DND-41 (cell line): ENCODE results near the gene SENP1.

ENCODE experiments used
- ATAC-seq: fragments of 200-7000 bp; cut with Tn5 transposase; 3 replicates; pipeline ENCODE4 v1.9.1; 2021; ENCODE audit warnings: low read depth; ENCODE audit not compliant: insufficient read depth
- DNase-seq: peaks from one replicate; pipeline ENCODE4 v3.0.0-alpha.2; 2020
- H2AFZ ChIP-seq: 2 replicates; pipeline ENCODE4 v1.6.0; 2012; ENCODE audit warnings: low read depth, low read length
- H3K27ac ChIP-seq: 2 replicates; pipeline ENCODE4 v1.5.1; 2012; ENCODE audit warnings: low read length, inconsistent platforms
- H3K27me3 ChIP-seq: fragments of 200-600 bp; sonication (generic); 2 replicates; pipeline ENCODE4 v1.6.0; 2012; ENCODE audit warnings: low read length, mild to moderate bottlenecking, inconsistent platforms; ENCODE audit not compliant: insufficient read depth, poor library complexity
- H3K36me3 ChIP-seq: 2 replicates; pipeline ENCODE4 v1.5.1; 2012; ENCODE audit warnings: low read length, inconsistent platforms; ENCODE audit not compliant: insufficient read depth
- H3K4me1 ChIP-seq: 2 replicates; pipeline ENCODE4 v1.5.1; 2012; ENCODE audit warnings: mild to moderate bottlenecking, low read length; ENCODE audit not compliant: insufficient read depth
- H3K4me2 ChIP-seq: 2 replicates; pipeline ENCODE4 v1.6.0; 2012; ENCODE audit warnings: mild to moderate bottlenecking, moderate library complexity, low read length, inconsistent platforms; ENCODE audit not compliant: insufficient read depth
- H3K4me3 ChIP-seq, 2 experiments: fragments of 200-600 bp in 1 of 2; shearing (Covaris generic) in 1 of 2; 2 replicates each; pipeline ENCODE4 v1.5.1; 2012 to 2016; ENCODE audit warnings: inconsistent platforms in 2 of 2, low read length in 2 of 2, mild to moderate bottlenecking in 2 of 2, low read depth in 1 of 2, moderate library complexity in 1 of 2
- H3K79me2 ChIP-seq: 2 replicates; pipeline ENCODE4 v1.6.0; 2012; ENCODE audit warnings: low read length, inconsistent platforms; ENCODE audit not compliant: insufficient read depth
- H3K9ac ChIP-seq: 2 replicates; pipeline ENCODE4 v1.6.0; 2012; ENCODE audit warnings: low read depth, mild to moderate bottlenecking, inconsistent platforms, low read length, moderate library complexity
- H3K9me3 ChIP-seq: 2 replicates; pipeline ENCODE4 v1.5.1; 2012; ENCODE audit warnings: low read length, moderate library complexity, mild to moderate bottlenecking, inconsistent platforms; ENCODE audit not compliant: insufficient read depth, severe bottlenecking
- H4K20me1 ChIP-seq: 2 replicates; pipeline ENCODE4 v1.6.0; 2012; ENCODE audit warnings: low read length; ENCODE audit not compliant: insufficient read depth
- EZH2 ChIP-seq: IDR thresholded peaks from 3 replicates; pipeline ENCODE4 v1.6.1; 2012; ENCODE audit warnings: borderline replicate concordance, low read depth, mild to moderate bottlenecking, moderate library complexity, low read length, inconsistent platforms; ENCODE audit not compliant: severe bottlenecking
- TF ChIP-seq, protein P1 (sequence below): IDR thresholded peaks from 2 replicates; pipeline ENCODE4 v1.5.1; 2012; ENCODE audit warnings: borderline replicate concordance, low read length, moderate library complexity, mild to moderate bottlenecking; ENCODE audit not compliant: poor library complexity, severe bottlenecking; ENCODE audit errors: extremely low read depth

The SENP1 gene

DNA sequence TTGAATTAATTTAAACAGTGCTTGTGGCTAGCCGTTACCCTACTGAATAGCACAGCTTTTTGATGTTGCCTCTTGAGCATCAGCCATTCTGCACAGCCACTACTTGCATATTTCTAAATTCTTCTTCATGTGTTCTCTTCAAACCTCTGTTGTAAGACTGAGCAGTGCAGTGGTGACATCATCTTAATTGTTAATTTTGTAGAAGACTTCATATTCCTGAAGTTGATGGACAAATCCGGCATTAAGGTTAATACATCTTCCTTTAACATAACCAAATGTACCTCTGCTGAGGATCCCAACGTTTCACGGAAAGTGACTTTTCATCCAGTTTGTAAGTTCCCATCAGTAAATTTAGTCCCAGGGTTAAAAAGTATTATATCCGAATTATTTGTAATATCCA lies 25.6 kb downstream of the SENP1 start:
- peaks cover 75% of the 10 kb centered on the region for H3K36me3 ChIP-seq
- H3K27me3 ChIP-seq: no peaks in the 10 kb centered on the region

DNA sequence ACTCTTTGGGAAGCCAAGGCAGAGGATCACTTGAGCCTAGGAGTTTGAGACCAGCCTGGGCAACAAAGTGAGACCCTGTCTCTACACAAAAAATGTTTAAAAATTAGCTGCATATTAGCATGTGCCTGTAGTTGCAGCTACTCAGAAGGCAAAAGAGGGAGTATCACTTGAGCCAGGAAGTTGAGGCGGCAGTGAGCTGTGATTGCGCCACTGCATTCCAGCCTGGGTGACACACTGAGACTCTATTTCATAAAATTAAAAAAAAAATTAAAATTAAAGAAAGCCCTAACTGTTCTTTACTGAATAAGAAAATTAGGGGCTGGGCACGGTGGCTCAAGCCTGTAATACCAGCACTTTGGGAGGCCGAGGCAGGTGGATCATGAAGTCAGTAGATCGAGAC lies 27.0 kb downstream of the SENP1 start:
- H3K4me3 ChIP-seq: no peak overlapping the region
- H3K9ac ChIP-seq: no peak overlapping the region
- H3K27me3 ChIP-seq: no peaks in the 10 kb centered on the region
- H3K4me2 ChIP-seq: no peak overlapping the region
- DNase-seq (no peak), ATAC-seq (no peak)
- H3K27ac ChIP-seq: no peak overlapping the region
- no peaks in the 10 kb centered on the region for H4K20me1 ChIP-seq
- no peaks in the 10 kb centered on the region for H3K9me3 ChIP-seq
- no peaks in the 10 kb centered on the region for H3K4me1 ChIP-seq
- H2AFZ ChIP-seq: no peak overlapping the region
- TF ChIP-seq EZH2: no peak
- TF ChIP-seq, protein P1, sequence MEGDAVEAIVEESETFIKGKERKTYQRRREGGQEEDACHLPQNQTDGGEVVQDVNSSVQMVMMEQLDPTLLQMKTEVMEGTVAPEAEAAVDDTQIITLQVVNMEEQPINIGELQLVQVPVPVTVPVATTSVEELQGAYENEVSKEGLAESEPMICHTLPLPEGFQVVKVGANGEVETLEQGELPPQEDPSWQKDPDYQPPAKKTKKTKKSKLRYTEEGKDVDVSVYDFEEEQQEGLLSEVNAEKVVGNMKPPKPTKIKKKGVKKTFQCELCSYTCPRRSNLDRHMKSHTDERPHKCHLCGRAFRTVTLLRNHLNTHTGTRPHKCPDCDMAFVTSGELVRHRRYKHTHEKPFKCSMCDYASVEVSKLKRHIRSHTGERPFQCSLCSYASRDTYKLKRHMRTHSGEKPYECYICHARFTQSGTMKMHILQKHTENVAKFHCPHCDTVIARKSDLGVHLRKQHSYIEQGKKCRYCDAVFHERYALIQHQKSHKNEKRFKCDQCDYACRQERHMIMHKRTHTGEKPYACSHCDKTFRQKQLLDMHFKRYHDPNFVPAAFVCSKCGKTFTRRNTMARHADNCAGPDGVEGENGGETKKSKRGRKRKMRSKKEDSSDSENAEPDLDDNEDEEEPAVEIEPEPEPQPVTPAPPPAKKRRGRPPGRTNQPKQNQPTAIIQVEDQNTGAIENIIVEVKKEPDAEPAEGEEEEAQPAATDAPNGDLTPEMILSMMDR: no peak
- H3K36me3 ChIP-seq: peaks cover 74% of the 10 kb centered on the region
- 0 out of 2 replicates have a peak, but pooled peaks cover 2% of the 10 kb centered on the region for H3K79me2 ChIP-seq

More for the DNA sequence above, 25.6 kb downstream of the SENP1 start:
- H4K20me1 ChIP-seq: no peaks in the 10 kb centered on the region
- H3K4me1 ChIP-seq: no peaks in the 10 kb centered on the region
- no peaks in the 10 kb centered on the region for H3K9me3 ChIP-seq
- no peak overlapping the region for H3K4me3 ChIP-seq
- H3K79me2 ChIP-seq: 0 out of 2 replicates have a peak, but pooled peaks cover 2% of the 10 kb centered on the region
- DNase-seq (no peak), ATAC-seq (no peak)
- no peak overlapping the region for H2AFZ ChIP-seq
- TF ChIP-seq, protein P1: no peak
- TF ChIP-seq EZH2: no peak
- H3K9ac ChIP-seq: no peak overlapping the region
- no peak overlapping the region for H3K4me2 ChIP-seq
- no peak overlapping the region for H3K27ac ChIP-seq

DNA sequence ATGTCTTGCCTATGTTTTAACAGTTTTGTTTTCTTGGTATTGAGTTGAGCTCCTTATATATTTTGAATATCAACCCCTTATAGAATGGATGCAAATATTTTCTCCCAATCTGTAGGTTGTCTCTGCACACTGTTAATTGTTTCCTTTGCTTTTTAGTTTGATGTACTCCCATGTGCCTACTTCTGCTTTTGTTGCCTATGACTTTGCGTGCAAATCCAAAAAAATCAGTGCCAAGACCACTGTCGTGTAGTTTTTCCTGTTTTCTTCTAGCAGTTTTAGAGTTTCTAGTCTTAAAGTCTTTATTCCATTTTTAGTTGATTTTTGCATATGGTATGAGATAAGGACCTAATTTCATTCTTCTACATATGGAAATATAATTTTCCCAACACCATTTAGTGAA lies 28.8 kb downstream of the SENP1 start:
- Histone ChIP-seq H3K4me2 (no peak overlapping the region), H3K79me2 (no peaks in the 10 kb centered on the region), H3K4me1 (no peaks in the 10 kb centered on the region), H2AFZ (no peak overlapping the region), H3K4me3 (no peak overlapping the region), H4K20me1 (no peaks in the 10 kb centered on the region), H3K9ac (no peak overlapping the region), H3K9me3 (no peaks in the 10 kb centered on the region), H3K27ac (no peak overlapping the region), H3K27me3 (no peaks in the 10 kb centered on the region), H3K36me3 (peaks cover 74% of the 10 kb centered on the region)
- ATAC-seq (no peak), DNase-seq (no peak)
- TF ChIP-seq, protein P1: no peak
- no peak for TF ChIP-seq EZH2

DNA sequence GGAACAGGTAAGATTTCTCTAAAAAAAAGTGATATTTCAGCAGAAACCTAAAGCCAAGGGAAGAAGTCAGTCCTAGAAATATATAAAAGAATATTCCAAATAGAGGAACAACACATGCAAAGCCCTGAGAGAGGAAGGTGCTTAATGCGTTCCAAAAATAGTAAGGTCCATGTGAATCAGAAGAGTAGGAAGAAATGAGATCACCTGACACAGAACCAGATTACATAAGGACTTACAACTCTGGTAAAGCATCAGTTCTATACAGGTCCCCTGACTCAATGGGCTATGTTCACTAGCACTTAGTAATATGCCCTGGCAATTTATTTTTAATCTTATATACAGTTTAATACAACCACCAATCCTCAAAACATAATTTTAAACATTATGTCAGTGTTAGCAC lies 30.0 kb downstream of the SENP1 start:
- no peak overlapping the region for H2AFZ ChIP-seq
- H3K4me3 ChIP-seq: no peak overlapping the region
- H3K27ac ChIP-seq: no peak overlapping the region
- H3K9ac ChIP-seq: no peak overlapping the region
- H3K27me3 ChIP-seq: no peaks in the 10 kb centered on the region
- no peaks in the 10 kb centered on the region for H3K4me1 ChIP-seq
- ATAC-seq (no peak), DNase-seq (no peak)
- H4K20me1 ChIP-seq: no peaks in the 10 kb centered on the region
- H3K79me2 ChIP-seq: no peaks in the 10 kb centered on the region
- H3K4me2 ChIP-seq: no peak overlapping the region
- no peak for TF ChIP-seq EZH2
- TF ChIP-seq, protein P1: no peak
- H3K36me3 ChIP-seq: peaks cover 78% of the 10 kb centered on the region
- no peaks in the 10 kb centered on the region for H3K9me3 ChIP-seq
